ENCODE measurements around the gene UBE2O.

UBE2O gene

DNA sequence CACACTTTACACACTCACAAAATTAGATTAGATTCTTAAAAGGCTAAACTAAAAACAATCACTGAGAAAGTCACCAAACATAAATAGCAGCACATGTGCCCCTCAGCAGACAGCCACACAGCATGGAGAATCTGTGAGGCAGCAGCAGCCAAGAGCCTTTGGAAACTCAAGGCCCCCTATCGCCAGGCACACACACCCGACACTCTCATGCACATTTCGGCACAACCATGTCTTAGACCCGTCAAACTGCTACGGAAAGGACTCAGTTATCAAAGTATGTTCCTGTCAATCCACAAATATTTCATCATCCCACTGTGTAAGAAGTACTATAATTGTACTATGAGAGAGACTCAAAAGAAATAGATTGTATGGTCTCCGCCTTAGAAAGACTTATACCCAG, 20.9 kb downstream of the UBE2O start:
- Mint-ChIP-seq H3K4me3 (no peak overlapping the region), H3K27me3 (ENCODE audit: low read depth) (no peaks in the 10 kb centered on the region), H3K9me3 (no peaks in the 10 kb centered on the region), H3K36me3 (ENCODE audit: low read depth) (peaks cover 11% of the 10 kb centered on the region), H3K4me1 (peaks cover 20% of the 10 kb centered on the region), H3K27ac (no peak overlapping the region)
- TF ChIP-seq, protein P1, sequence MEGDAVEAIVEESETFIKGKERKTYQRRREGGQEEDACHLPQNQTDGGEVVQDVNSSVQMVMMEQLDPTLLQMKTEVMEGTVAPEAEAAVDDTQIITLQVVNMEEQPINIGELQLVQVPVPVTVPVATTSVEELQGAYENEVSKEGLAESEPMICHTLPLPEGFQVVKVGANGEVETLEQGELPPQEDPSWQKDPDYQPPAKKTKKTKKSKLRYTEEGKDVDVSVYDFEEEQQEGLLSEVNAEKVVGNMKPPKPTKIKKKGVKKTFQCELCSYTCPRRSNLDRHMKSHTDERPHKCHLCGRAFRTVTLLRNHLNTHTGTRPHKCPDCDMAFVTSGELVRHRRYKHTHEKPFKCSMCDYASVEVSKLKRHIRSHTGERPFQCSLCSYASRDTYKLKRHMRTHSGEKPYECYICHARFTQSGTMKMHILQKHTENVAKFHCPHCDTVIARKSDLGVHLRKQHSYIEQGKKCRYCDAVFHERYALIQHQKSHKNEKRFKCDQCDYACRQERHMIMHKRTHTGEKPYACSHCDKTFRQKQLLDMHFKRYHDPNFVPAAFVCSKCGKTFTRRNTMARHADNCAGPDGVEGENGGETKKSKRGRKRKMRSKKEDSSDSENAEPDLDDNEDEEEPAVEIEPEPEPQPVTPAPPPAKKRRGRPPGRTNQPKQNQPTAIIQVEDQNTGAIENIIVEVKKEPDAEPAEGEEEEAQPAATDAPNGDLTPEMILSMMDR (IDR thresholded peaks at IDR 0.05; ENCODE audit: unreplicated experiment in 3 of 3), result no peak

- Mint-ChIP-seq H3K9me3 (no peaks in the 10 kb centered on the region), H3K4me3 (no peak overlapping the region), H3K36me3 (ENCODE audit: low read depth) (peaks cover 11% of the 10 kb centered on the region), H3K4me1 (peaks cover 20% of the 10 kb centered on the region), H3K27ac (no peak overlapping the region), H3K27me3 (ENCODE audit: low read depth) (no peaks in the 10 kb centered on the region)
- TF ChIP-seq, protein P1 (IDR thresholded peaks at IDR 0.05; ENCODE audit: unreplicated experiment in 3 of 3), result no peak
Measured at GRCh38 chr17:76431509-76431908, 21.4 kb downstream of the UBE2O start.

DNA sequence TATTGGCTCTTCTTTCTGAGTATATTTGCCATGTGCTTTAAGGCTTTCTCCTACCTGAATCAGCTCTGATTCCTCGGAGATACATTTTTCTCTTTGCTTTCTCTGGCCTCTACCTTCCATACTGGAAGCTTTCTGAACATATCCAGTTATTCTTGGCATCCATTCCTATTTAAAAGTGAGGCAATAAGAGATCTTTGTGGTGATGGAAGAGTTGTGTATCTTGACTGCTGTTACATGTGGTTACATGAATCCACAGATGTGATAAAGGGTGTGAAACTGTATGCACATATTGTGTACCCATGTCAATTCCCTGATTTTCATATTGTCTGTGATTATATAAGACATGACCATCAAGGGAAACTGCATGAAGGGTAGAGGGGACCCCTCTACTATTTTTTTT, 24.4 kb downstream of the UBE2O start:
- no peaks in the 10 kb centered on the region for H3K36me3 Mint-ChIP-seq (ENCODE audit: low read depth)
- no peak overlapping the region for H3K27ac Mint-ChIP-seq
- TF ChIP-seq, protein P1 (IDR thresholded peaks at IDR 0.05; ENCODE audit: unreplicated experiment in 3 of 3), result no peak
- no peaks in the 10 kb centered on the region for H3K9me3 Mint-ChIP-seq
- H3K4me3 Mint-ChIP-seq, result no peak overlapping the region
- H3K27me3 Mint-ChIP-seq (ENCODE audit: low read depth), result no peaks in the 10 kb centered on the region
- H3K4me1 Mint-ChIP-seq, result peaks cover 20% of the 10 kb centered on the region

GRCh38 chr17:76427501-76428231, 25.3 kb downstream of the UBE2O start:
- H3K4me1 Mint-ChIP-seq, result peaks cover 20% of the 10 kb centered on the region
- TF ChIP-seq, protein P1 (IDR thresholded peaks at IDR 0.05; ENCODE audit: unreplicated experiment in 3 of 3), result no peak
- no peaks in the 10 kb centered on the region for H3K27me3 Mint-ChIP-seq (ENCODE audit: low read depth)
- H3K36me3 Mint-ChIP-seq (ENCODE audit: low read depth), result peaks cover 4% of the 10 kb centered on the region
- no peaks in the 10 kb centered on the region for H3K9me3 Mint-ChIP-seq
- H3K27ac Mint-ChIP-seq, result peak overlapping the region in 2 of 3 experiments; percentile 31 to 66
- no peak overlapping the region for H3K4me3 Mint-ChIP-seq

DNA sequence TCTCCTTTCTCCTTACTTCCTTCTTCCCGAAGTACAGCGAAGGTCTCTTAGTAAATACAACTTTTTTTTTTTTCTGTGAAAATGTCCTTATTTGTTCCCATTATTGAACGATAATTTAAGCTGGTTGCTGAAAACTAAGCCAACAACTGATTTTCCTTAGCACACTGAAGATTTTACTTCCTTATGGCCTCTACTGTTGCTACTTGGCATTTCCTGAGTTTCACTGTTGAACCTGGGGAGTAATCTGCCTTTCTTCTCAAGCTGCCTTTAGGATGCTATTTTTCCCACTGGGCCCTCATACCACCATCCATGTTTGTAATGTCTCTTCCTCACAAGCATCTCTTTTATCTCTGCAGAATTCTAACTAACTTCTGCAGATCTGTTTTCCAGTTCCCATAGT, 26.1 kb downstream of the UBE2O start:
- TF ChIP-seq, protein P1 (IDR thresholded peaks at IDR 0.05; ENCODE audit: unreplicated experiment in 3 of 3), result no peak

DNA sequence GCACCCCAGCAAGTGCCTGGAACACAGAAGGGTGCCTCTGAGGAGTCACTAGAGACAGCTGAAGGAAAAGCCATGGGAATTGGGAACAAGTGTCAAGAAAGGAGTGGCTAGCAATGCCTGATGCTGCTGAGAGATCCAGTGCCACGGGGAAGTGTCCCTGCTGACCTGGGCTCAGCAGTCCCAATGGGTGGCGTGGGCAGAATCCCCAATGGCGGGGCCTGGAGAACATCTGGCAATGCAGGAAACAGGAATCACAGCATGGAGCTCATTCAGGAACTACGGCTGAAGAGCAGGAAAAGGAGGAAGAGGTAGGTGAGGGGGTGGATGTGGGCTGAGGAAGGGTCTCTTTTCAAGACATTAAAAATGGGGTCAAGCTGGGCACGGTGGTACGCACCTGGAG, 30.1 kb downstream of the UBE2O start:
- H3K36me3 Mint-ChIP-seq (ENCODE audit: low read depth), result peaks cover 5% of the 10 kb centered on the region
- H3K4me1 Mint-ChIP-seq, result peaks cover 21% of the 10 kb centered on the region
- no peak overlapping the region for H3K4me3 Mint-ChIP-seq
- no peaks in the 10 kb centered on the region for H3K27me3 Mint-ChIP-seq (ENCODE audit: low read depth)
- H3K27ac Mint-ChIP-seq, result peak overlapping the region in 1 of 3 experiments; percentile 27
- H3K9me3 Mint-ChIP-seq, result no peaks in the 10 kb centered on the region
- TF ChIP-seq, protein P1 (IDR thresholded peaks at IDR 0.05; ENCODE audit: unreplicated experiment in 3 of 3), result no peak

More for the DNA sequence above, 26.1 kb downstream of the UBE2O start:
- Mint-ChIP-seq H3K4me3 (no peak overlapping the region), H3K9me3 (no peaks in the 10 kb centered on the region), H3K36me3 (ENCODE audit: low read depth) (peaks cover 5% of the 10 kb centered on the region), H3K27ac (no peak overlapping the region), H3K4me1 (peaks cover 12% of the 10 kb centered on the region), H3K27me3 (ENCODE audit: low read depth) (no peaks in the 10 kb centered on the region)
